ENCODE results near the gene ZFAND3.

DNA sequence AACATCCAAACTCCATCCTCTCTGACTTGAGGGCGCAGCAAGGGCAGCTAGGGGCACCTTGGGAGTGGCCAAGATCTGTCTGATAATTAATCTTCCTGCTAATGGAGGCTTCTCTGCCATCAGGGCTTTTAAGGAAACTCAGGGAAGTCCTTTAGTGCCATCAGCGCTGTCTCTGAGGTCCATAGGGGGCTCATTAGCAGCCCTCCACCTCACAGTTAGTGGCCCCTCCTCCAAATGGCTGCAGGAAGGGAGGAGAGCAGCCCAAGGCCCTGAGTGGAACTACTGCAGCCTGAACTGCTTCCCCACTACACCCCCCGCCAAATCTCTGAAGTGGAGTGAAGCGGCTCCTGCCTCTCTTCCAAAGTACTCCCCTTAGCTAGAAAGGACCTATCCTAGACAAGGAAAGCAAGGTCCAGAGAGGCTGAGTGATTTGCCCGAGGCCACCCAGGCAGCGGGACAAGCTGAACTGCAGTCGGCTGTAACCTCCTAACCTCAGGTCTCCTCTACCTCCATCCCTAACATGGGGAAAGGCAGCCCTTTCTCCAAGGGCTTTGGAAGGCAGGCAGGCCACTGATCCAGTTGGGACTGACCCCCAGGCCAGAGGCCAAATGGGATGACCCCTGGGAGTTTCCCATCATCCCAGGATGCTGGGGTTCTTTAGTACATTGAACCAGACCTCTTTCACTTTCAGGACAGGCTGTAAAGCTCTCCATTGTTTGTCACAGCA is 39.5 kb upstream of the ZFAND3 start:
- no peak for TF ChIP-seq EZH2 (IDR thresholded peaks at IDR 0.05; ENCODE audit: borderline replicate concordance, insufficient read depth, low read length, poor library complexity, severe bottlenecking)
- TF ChIP-seq, protein P1, sequence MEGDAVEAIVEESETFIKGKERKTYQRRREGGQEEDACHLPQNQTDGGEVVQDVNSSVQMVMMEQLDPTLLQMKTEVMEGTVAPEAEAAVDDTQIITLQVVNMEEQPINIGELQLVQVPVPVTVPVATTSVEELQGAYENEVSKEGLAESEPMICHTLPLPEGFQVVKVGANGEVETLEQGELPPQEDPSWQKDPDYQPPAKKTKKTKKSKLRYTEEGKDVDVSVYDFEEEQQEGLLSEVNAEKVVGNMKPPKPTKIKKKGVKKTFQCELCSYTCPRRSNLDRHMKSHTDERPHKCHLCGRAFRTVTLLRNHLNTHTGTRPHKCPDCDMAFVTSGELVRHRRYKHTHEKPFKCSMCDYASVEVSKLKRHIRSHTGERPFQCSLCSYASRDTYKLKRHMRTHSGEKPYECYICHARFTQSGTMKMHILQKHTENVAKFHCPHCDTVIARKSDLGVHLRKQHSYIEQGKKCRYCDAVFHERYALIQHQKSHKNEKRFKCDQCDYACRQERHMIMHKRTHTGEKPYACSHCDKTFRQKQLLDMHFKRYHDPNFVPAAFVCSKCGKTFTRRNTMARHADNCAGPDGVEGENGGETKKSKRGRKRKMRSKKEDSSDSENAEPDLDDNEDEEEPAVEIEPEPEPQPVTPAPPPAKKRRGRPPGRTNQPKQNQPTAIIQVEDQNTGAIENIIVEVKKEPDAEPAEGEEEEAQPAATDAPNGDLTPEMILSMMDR (IDR thresholded peaks at IDR 0.05; ENCODE audit: poor library complexity, severe bottlenecking), result no peak
- TF ChIP-seq RAD21 (conservative IDR thresholded peaks at IDR 0.05), result no peak
- TF ChIP-seq MXI1 (conservative IDR thresholded peaks at IDR 0.05; ENCODE audit: poor library complexity, severe bottlenecking), result no peak
- TF ChIP-seq SMC3 (conservative IDR thresholded peaks at IDR 0.05; ENCODE audit: poor library complexity), result no peak

Measured in neural cell (in vitro differentiated cells).